Adrenal gland (tissue), 12 donors: ENCODE results near the gene WWTR1. TPM values are rescaled to one million over a fixed set of nuclear protein-coding genes. Genes with fewer than 3 reads are reported as not detected.
A peak's percentile ranks its signal among the peaks of the same experiment; 100 is the strongest.

Experiments
- DNase-seq, 7 donors: peaks; one replicate each; pipeline ENCODE4 v3.0.0-alpha.2; 2019 to 2020
- H3K27ac ChIP-seq, 5 donors: fragments of 200-600 bp; sonication (generic) in 4 of 5; 1 replicate in 3 of 5; 2 replicates in 2 of 5; pipeline versions ENCODE4 v1.5.1 to v1.8.0; 2016 to 2020; ENCODE audit warnings: mild to moderate bottlenecking in 1 of 5
- H3K27me3 ChIP-seq: fragments of 200-600 bp; 2 replicates; pipeline ENCODE4 v1.8.0; 2021
- H3K36me3 ChIP-seq, 2 donors: fragments of 200-600 bp; replicated peaks in 1 of 2; 1 replicate in 1 of 2; 2 replicates in 1 of 2; pipeline versions ENCODE4 v1.5.1 to v1.8.0; 2018 to 2022
- H3K4me1 ChIP-seq, 2 donors: fragments of 200-600 bp; replicated peaks in 1 of 2; 1 replicate in 1 of 2; 2 replicates in 1 of 2; pipeline versions ENCODE4 v1.5.1 to v1.8.0; 2018 to 2021
- H3K4me3 ChIP-seq, 4 donors: fragments of 200-600 bp; sonication (generic) in 3 of 4; one replicate each; pipeline ENCODE4 v1.5.1; 2016 to 2018
- H3K9me3 ChIP-seq, 3 donors: fragments of 200-600 bp; sonication (generic) in 1 of 3; replicated peaks in 1 of 3; 1 replicate in 2 of 3; 2 replicates in 1 of 3; pipeline versions ENCODE4 v1.5.1 to v1.8.0; 2016 to 2021
- POLR2A ChIP-seq, 2 donors: fragments of 450-650 bp; IDR thresholded peaks; one replicate each; pipeline ENCODE4 v1.6.1; 2017; ENCODE audit warnings: antibody characterized with exemption in 2 of 2, mild to moderate bottlenecking in 2 of 2, moderate library complexity in 1 of 2
- WGBS, 4 donors: extraction: QIAGEN DNeasy Blood & Tissue Kit in 2 of 4; methylation state at CpG; one replicate each; pipeline versions ENCODE4 v1.1.5 to v1.1.7; 2013 to 2017; 5-methylcytosine and 5-hydroxymethylcytosine counted together
- intact Hi-C, 2 donors: fragments of 100-400 bp; cut with DNase I; formaldehyde crosslinking; loops; one replicate each; pipeline versions ENCODE4 v1.14.1 to v1.15.0; 2022 to 2023
- polyA plus RNA-seq, 3 donors: library from polyadenylated mRNA; stranded (reverse); fragments of 200-250 nt in 2 of 3; fragments of 350-450 nt in 1 of 3; fragmentation: Illumina TruSeq in 1 of 3; extraction: RNeasy Lipid Tissue Mini Kit (QIAGEN cat#74804) in 1 of 3; gene quantifications; one replicate each; pipeline ENCODE4 v1.2.3, GENCODE V29; 2013 to 2014
- total RNA-seq, 9 donors: library from RNA; depleted of rRNA in 4 of 9; stranded (reverse); fragments of >200 nt in 4 of 9; fragments of 120-200 nt in 1 of 9; fragmentation: NEBNext Ultra II Directional in 1 of 9; extraction: Animal tissue kit (Norgen Biotek cat#: 25700) in 1 of 9; gene quantifications; one replicate each; pipeline versions ENCODE4 v1.1.0 to v1.2.4, GENCODE V29; 2013 to 2023
- TF ChIP-seq, protein P1 (sequence below), 6 experiments: fragments of 450-650 bp in 4 of 6; fragments of 200-600 bp in 2 of 6; sonication (generic) in 1 of 6; IDR thresholded peaks; 1 replicate in 5 of 6; 2 replicates in 1 of 6; pipeline versions ENCODE4 v1.5.1 to v1.8.0; 2016 to 2021; ENCODE audit warnings: antibody characterized with exemption in 6 of 6, mild to moderate bottlenecking in 2 of 6, moderate library complexity in 1 of 6
- donor health status: healthy with polysubstance abuse.
- donor health status: Bipolar disorder and iron deficiency.
- donor health status: DM: yes; HTN: yes; CAD: no.
- donor health status: DM: no; HTN: no; CAD: no.
- donor health status: DM: no; HTN: no; CAD: no.
- donor health status: DM: yes; HTN: yes; CAD: no.

The WWTR1 gene
- total and polyA plus RNA-seq, 12 donors: 11.9 to 56.2 (median 35.6) TPM

- H3K27me3 ChIP-seq: no peaks in the 10 kb centered on the region
- peaks cover 0 to 4% of the 10 kb centered on the region in 2 donors for H3K36me3 ChIP-seq
- peaks cover 12 to 42% of the 10 kb centered on the region in 2 donors for H3K4me1 ChIP-seq
- intact Hi-C loops: no loop called here
- no peaks in the 10 kb centered on the region for H3K9me3 ChIP-seq
- no peak overlapping the region for H3K27ac ChIP-seq
- TF ChIP-seq POLR2A (IDR thresholded peaks at IDR 0.05): no peak
- TF ChIP-seq, protein P1, sequence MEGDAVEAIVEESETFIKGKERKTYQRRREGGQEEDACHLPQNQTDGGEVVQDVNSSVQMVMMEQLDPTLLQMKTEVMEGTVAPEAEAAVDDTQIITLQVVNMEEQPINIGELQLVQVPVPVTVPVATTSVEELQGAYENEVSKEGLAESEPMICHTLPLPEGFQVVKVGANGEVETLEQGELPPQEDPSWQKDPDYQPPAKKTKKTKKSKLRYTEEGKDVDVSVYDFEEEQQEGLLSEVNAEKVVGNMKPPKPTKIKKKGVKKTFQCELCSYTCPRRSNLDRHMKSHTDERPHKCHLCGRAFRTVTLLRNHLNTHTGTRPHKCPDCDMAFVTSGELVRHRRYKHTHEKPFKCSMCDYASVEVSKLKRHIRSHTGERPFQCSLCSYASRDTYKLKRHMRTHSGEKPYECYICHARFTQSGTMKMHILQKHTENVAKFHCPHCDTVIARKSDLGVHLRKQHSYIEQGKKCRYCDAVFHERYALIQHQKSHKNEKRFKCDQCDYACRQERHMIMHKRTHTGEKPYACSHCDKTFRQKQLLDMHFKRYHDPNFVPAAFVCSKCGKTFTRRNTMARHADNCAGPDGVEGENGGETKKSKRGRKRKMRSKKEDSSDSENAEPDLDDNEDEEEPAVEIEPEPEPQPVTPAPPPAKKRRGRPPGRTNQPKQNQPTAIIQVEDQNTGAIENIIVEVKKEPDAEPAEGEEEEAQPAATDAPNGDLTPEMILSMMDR (IDR thresholded peaks at IDR 0.05): no peak
- no peak for DNase-seq
- no peak overlapping the region for H3K4me3 ChIP-seq
- WGBS, 4 donors: 88 to 95% (median 92%) methylated on average over 4 of the region's 4 CpGs
Measured at GRCh38 chr3:149646181-149646766, 11.6 kb downstream of the WWTR1 start.

DNA sequence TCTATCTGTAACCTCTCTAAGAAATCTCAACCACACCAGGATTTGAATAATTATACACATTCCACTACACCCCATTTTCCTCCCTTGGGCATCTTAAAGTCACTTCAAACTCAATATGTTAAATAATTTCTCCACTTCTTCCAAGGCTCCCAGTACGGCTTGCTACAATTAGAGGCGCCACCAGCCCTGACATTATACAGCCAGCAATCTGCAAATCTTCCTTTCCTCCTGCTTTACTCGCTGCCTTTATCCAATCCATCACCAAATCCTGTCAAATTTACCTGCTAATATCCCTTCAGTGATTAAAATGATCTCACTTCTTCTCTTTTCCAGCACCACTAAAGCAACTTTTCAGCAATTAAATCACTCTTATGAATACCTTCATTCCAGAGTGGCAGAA, 13.9 kb downstream of the WWTR1 start:
- peaks cover 16 to 41% of the 10 kb centered on the region in 2 donors for H3K4me1 ChIP-seq
- 82 to 87% (median 85%) methylated on average over 3 of the region's 3 CpGs for WGBS, 4 donors
- no peaks in the 10 kb centered on the region for H3K36me3 ChIP-seq
- no peaks in the 10 kb centered on the region for H3K9me3 ChIP-seq
- intact Hi-C loops: no loop called here
- peak overlapping the region in 4 of 5 donors; percentile 14 to 56 (median 40) for H3K27ac ChIP-seq
- no peak for TF ChIP-seq POLR2A (IDR thresholded peaks at IDR 0.05)
- TF ChIP-seq, protein P1 (IDR thresholded peaks at IDR 0.05): no peak
- no peaks in the 10 kb centered on the region for H3K27me3 ChIP-seq
- no peak overlapping the region for H3K4me3 ChIP-seq
- no peak for DNase-seq

- Histone ChIP-seq H3K4me3 (no peak overlapping the region), H3K9me3 (no peaks in the 10 kb centered on the region), H3K27me3 (no peaks in the 10 kb centered on the region), H3K4me1 (peaks cover 16 to 41% of the 10 kb centered on the region in 2 donors), H3K27ac (peak overlapping the region in 4 of 5 donors; percentile 14 to 56 (median 40)), H3K36me3 (no peaks in the 10 kb centered on the region)
- no peak for DNase-seq
- intact Hi-C loops: no loop called here
- no peak for TF ChIP-seq POLR2A (IDR thresholded peaks at IDR 0.05)
- TF ChIP-seq, protein P1 (IDR thresholded peaks at IDR 0.05): no peak
- 61 to 70% (median 63%) methylated on average over 4 of the region's 4 CpGs for WGBS, 4 donors
Measured at GRCh38 chr3:149643482-149643798, 14.4 kb downstream of the WWTR1 start.

DNA sequence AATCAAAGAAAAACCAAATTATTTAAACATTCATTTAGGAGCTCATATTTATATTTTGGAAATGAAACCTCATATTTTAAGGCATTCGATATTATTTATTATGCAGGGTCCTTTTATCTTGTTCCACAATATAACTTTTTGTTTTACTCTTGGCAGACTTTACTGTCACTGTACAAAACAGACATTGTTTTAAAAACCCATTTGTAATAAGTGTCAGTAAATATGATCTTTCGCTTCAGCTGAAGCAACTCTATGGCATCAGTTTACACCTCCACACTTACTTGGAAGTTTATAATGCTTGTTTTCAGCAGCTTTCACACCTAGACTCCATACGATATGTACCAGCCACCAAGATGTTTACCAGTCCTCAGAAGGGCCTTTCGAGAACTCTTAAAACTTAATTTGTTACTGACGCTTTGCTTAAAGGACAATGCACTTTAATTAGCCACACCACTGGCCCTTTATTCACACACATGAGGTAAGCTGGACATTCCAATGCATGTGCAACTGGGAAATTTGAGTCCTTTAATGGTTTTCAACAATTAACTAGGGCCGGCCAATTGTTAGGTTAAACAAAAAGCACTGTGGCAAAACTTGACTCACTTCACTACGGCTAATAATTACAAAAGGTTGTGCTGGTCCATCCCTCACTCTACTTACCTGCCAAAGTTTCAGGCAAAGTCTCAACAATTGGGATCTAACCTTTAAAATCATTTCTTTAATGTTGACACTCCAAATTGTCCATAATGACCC, 16.7 kb downstream of the WWTR1 start:
- no peaks in the 10 kb centered on the region for H3K9me3 ChIP-seq
- WGBS, 4 donors: 70 to 78% (median 76%) methylated on average over 7 of the region's 7 CpGs
- intact Hi-C loops: no loop called here
- no peak overlapping the region for H3K4me3 ChIP-seq
- no peak for DNase-seq
- no peak for TF ChIP-seq POLR2A (IDR thresholded peaks at IDR 0.05)
- TF ChIP-seq, protein P1 (IDR thresholded peaks at IDR 0.05): no peak
- H3K27ac ChIP-seq: no peak overlapping the region
- no peaks in the 10 kb centered on the region for H3K27me3 ChIP-seq
- peaks cover 22 to 43% of the 10 kb centered on the region in 2 donors for H3K4me1 ChIP-seq
- no peaks in the 10 kb centered on the region for H3K36me3 ChIP-seq
